Activated CD8-positive, alpha-beta T cell treated with anti-CD3 and anti-CD28 coated beads for 36 hours (primary cell): ENCODE results near the gene ASCL5. TPM values are rescaled to one million over a fixed set of nuclear protein-coding genes. Genes with fewer than 3 reads are reported as not detected.

Experiments used
- ATAC-seq: fragments of 200-7000 bp; cut with Tn5 transposase; one replicate; pipeline ENCODE4 v1.10.0; 2021; ENCODE audit warnings: mild to moderate bottlenecking, moderate library complexity
- CTCF ChIA-PET: fragments of 350-600 bp; sonication (Branson Sonifier 250); formaldehyde crosslinking; loops from one replicate; lab custom pipeline; 2021; ENCODE audit warnings: antibody characterized with exemption; lab: Charles Lee
- POLR2A ChIA-PET: fragments of 350-600 bp; sonication (Branson Sonifier 250); formaldehyde crosslinking; loops from one replicate; lab custom pipeline; 2021; ENCODE audit warnings: antibody characterized with exemption; lab: Charles Lee
- DNase-seq: peaks from one replicate; pipeline ENCODE4 v3.0.0-alpha.2; 2020
- H3K27ac Mint-ChIP-seq: one replicate; pipeline ENCODE4 v1.8.0; 2021; ENCODE audit warnings: mild to moderate bottlenecking, mixed read lengths
- H3K27me3 Mint-ChIP-seq: one replicate; pipeline ENCODE4 v1.8.0; 2021; ENCODE audit warnings: mixed read lengths
- H3K36me3 Mint-ChIP-seq: one replicate; pipeline ENCODE4 v1.8.0; 2021; ENCODE audit warnings: low read depth, mixed read lengths
- H3K4me1 Mint-ChIP-seq: one replicate; pipeline ENCODE4 v1.8.0; 2021; ENCODE audit warnings: low read depth, mixed read lengths
- H3K4me3 Mint-ChIP-seq: one replicate; pipeline ENCODE4 v1.8.0; 2021; ENCODE audit warnings: mild to moderate bottlenecking, moderate library complexity, mixed read lengths
- H3K9me3 Mint-ChIP-seq: one replicate; pipeline ENCODE4 v1.8.0; 2021; ENCODE audit warnings: mixed read lengths
- CTCF ChIP-seq: fragments of 200-600 bp; IDR thresholded peaks from one replicate; pipeline ENCODE4 v1.8.0; 2022; ENCODE audit warnings: antibody characterized with exemption, mild to moderate bottlenecking
- intact Hi-C: fragments of 100-400 bp; cut with micrococcal nuclease; formaldehyde crosslinking; loops from one replicate; pipeline ENCODE4 v1.10.0; 2022
- total RNA-seq, 2 experiments: library from RNA; stranded (reverse); gene quantifications; one replicate each; pipeline ENCODE4 v1.2.3, GENCODE V29; 2021

Gene ASCL5
- total RNA-seq, 2 experiments from 2014 or later = 0.29 to 0.36 TPM

- H3K4me1 Mint-ChIP-seq = no peaks in the 10 kb centered on the region
- H3K27ac Mint-ChIP-seq = no peak overlapping the region
- POLR2A ChIA-PET = no interaction called here
- no peaks in the 10 kb centered on the region for H3K36me3 Mint-ChIP-seq
- CTCF ChIA-PET = interaction anchor here (1.0 to 2.1 kb wide), 3 partner anchors 9 to 94 kb away, joined by 3 to 6 read pairs (median 5); no protein-coding TSS in a partner anchor
- peaks cover 6% of the 10 kb centered on the region for H3K27me3 Mint-ChIP-seq
- intact Hi-C loops = no loop called here
- TF ChIP-seq CTCF = no peak
- H3K4me3 Mint-ChIP-seq = no peak overlapping the region
- ATAC-seq (no peak), DNase-seq (no peak)
- H3K9me3 Mint-ChIP-seq = no peaks in the 10 kb centered on the region
Observed at GRCh38 chr1:201128962-201129361, 2.0 kb upstream of the ASCL5 start.

- ATAC-seq (no peak), DNase-seq (no peak)
- ChIA-PET CTCF (interaction anchor here (2.1 kb wide), 1 partner anchor 9 kb away, joined by 5 read pairs; no protein-coding TSS in a partner anchor), POLR2A (no interaction called here)
- no peaks in the 10 kb centered on the region for H3K9me3 Mint-ChIP-seq
- H3K4me3 Mint-ChIP-seq = no peak overlapping the region
- no peaks in the 10 kb centered on the region for H3K4me1 Mint-ChIP-seq
- no peaks in the 10 kb centered on the region for H3K36me3 Mint-ChIP-seq
- intact Hi-C loops = no loop called here
- no peak for TF ChIP-seq CTCF
- H3K27ac Mint-ChIP-seq = no peak overlapping the region
- peaks cover 10% of the 10 kb centered on the region for H3K27me3 Mint-ChIP-seq
Observed at GRCh38 chr1:201128476-201128875, 1.5 kb upstream of the ASCL5 start.

- no peaks in the 10 kb centered on the region for H3K36me3 Mint-ChIP-seq
- no peak for ATAC-seq
- H3K4me3 Mint-ChIP-seq = no peak overlapping the region
- no peak for TF ChIP-seq CTCF
- intact Hi-C loops = no loop called here
- peaks cover 10% of the 10 kb centered on the region for H3K27me3 Mint-ChIP-seq
- H3K27ac Mint-ChIP-seq = no peak overlapping the region
- CTCF ChIA-PET = interaction anchor here (2.1 kb wide), 1 partner anchor 8 kb away, joined by 5 read pairs; no protein-coding TSS in a partner anchor
- POLR2A ChIA-PET = no interaction called here
- H3K9me3 Mint-ChIP-seq = no peaks in the 10 kb centered on the region
- no peak for DNase-seq
- no peaks in the 10 kb centered on the region for H3K4me1 Mint-ChIP-seq
Observed at GRCh38 chr1:201127755-201128455, 921 bp upstream of the ASCL5 start.

- H3K4me3 Mint-ChIP-seq = no peak overlapping the region
- POLR2A ChIA-PET = no interaction called here
- no peak for TF ChIP-seq CTCF
- DNase-seq = no peak
- no peak for ATAC-seq
- no peak overlapping the region for H3K27ac Mint-ChIP-seq
- H3K4me1 Mint-ChIP-seq = no peaks in the 10 kb centered on the region
- CTCF ChIA-PET = interaction anchor here (1.7 kb wide), 1 partner anchor 12 kb away, joined by 5 read pairs; no protein-coding TSS in a partner anchor
- no peaks in the 10 kb centered on the region for H3K36me3 Mint-ChIP-seq
- intact Hi-C loops = no loop called here
- H3K9me3 Mint-ChIP-seq = no peaks in the 10 kb centered on the region
- peaks cover 10% of the 10 kb centered on the region for H3K27me3 Mint-ChIP-seq
Observed at GRCh38 chr1:201126463-201126831, 537 bp downstream of the ASCL5 start.

- DNase-seq (no peak), ATAC-seq (no peak)
- H3K27ac Mint-ChIP-seq = no peak overlapping the region
- TF ChIP-seq CTCF = no peak
- ChIA-PET CTCF (interaction anchor here (1.7 to 1.9 kb wide), 2 partner anchors 11 to 12 kb away, joined by 5 read pairs; no protein-coding TSS in a partner anchor), POLR2A (no interaction called here)
- no peaks in the 10 kb centered on the region for H3K36me3 Mint-ChIP-seq
- no peaks in the 10 kb centered on the region for H3K9me3 Mint-ChIP-seq
- H3K27me3 Mint-ChIP-seq = peaks cover 10% of the 10 kb centered on the region
- no peaks in the 10 kb centered on the region for H3K4me1 Mint-ChIP-seq
- intact Hi-C loops = no loop called here
- no peak overlapping the region for H3K4me3 Mint-ChIP-seq
Observed at GRCh38 chr1:201125800-201126199, 1.2 kb downstream of the ASCL5 start.
